Right lobe of liver (tissue), 6 donors: ENCODE results near the gene STC2. TPM values are rescaled to one million over a fixed set of nuclear protein-coding genes. Genes with fewer than 3 reads are reported as not detected.
A peak's percentile ranks its signal among the peaks of the same experiment; 100 is the strongest.

Experiments
- ATAC-seq, 4 donors: fragments of 200-7000 bp; cut with Tn5 transposase; one replicate each; pipeline ENCODE4 v1.9.1; 2020; ENCODE audit warnings: mild to moderate bottlenecking in 4 of 4, moderate library complexity in 4 of 4
- DNase-seq, 3 donors: peaks; one replicate each; pipeline ENCODE4 v3.0.0-alpha.2; 2020
- H3K27ac ChIP-seq, 3 donors: fragments of 200-600 bp; one replicate each; pipeline ENCODE4 v1.8.0; 2022
- H3K27me3 ChIP-seq, 2 donors: fragments of 200-600 bp; one replicate each; pipeline ENCODE4 v1.8.0; 2022
- H3K36me3 ChIP-seq, 4 donors: fragments of 200-600 bp; sonication (generic) in 1 of 4; one replicate each; pipeline versions ENCODE4 v1.5.1 to v1.8.0; 2017 to 2022; ENCODE audit warnings: control low read depth in 1 of 4
- H3K4me1 ChIP-seq, 4 donors: fragments of 200-600 bp; sonication (generic) in 1 of 4; one replicate each; pipeline versions ENCODE4 v1.5.1 to v1.8.0; 2017 to 2022; ENCODE audit warnings: control low read depth in 1 of 4
- H3K4me3 ChIP-seq, 3 donors: fragments of 200-600 bp; one replicate each; pipeline ENCODE4 v1.8.0; 2022
- H3K9me3 ChIP-seq, 4 donors: fragments of 200-600 bp; sonication (generic) in 1 of 4; one replicate each; pipeline versions ENCODE4 v1.5.1 to v1.8.0; 2017 to 2022; ENCODE audit warnings: control low read depth in 1 of 4
- POLR2A ChIP-seq: fragments of 450-650 bp; IDR thresholded peaks from one replicate; pipeline ENCODE4 v1.6.1; 2017; ENCODE audit warnings: antibody characterized with exemption, mild to moderate bottlenecking
- WGBS: methylation state at CpG from one replicate; pipeline ENCODE4 v1.1.6; 2018; ENCODE audit warnings: low coverage, low lambda C conversion rate; ENCODE audit not compliant: insufficient coverage; ENCODE audit errors: missing lambda C conversion rate; 5-methylcytosine and 5-hydroxymethylcytosine counted together
- intact Hi-C, 2 donors: fragments of 100-400 bp; cut with DNase I; formaldehyde crosslinking; loops; one replicate each; pipeline versions ENCODE4 v1.11.2 to v1.14.1; 2022
- total RNA-seq, 6 experiments: library from RNA; depleted of rRNA in 2 of 6; stranded (reverse); fragments of >200 nt in 2 of 6; fragmentation: NEBNext Ultra II Directional in 3 of 6; extraction: Animal tissue kit (Norgen Biotek cat#: 25700) in 3 of 6; gene quantifications; one replicate each; pipeline versions ENCODE4 v1.1.0 to v1.2.4, GENCODE V29; 2016 to 2023
- TF ChIP-seq, protein P1 (sequence below), 4 donors: fragments of 200-600 bp in 3 of 4; fragments of 450-650 bp in 1 of 4; IDR thresholded peaks; one replicate each; pipeline versions ENCODE4 v1.5.1 to v1.8.0; 2016 to 2022; ENCODE audit warnings: antibody characterized with exemption in 4 of 4, mild to moderate bottlenecking in 2 of 4
- donor health status: DM: no; HTN: yes; CAD: no.
- donor health status: DM: no; HTN: no; CAD: no.
- donor health status: DM: no; HTN: no; CAD: no.
- donor health status: DM: no; HTN: yes; CAD: no.
- donor health status: DM: no; HTN: yes; CAD: no.

Gene STC2
- total RNA-seq, 6 experiments from 2014 or later: 0.20 to 18.8 (median 3.4) TPM; not detected in 2

DNA sequence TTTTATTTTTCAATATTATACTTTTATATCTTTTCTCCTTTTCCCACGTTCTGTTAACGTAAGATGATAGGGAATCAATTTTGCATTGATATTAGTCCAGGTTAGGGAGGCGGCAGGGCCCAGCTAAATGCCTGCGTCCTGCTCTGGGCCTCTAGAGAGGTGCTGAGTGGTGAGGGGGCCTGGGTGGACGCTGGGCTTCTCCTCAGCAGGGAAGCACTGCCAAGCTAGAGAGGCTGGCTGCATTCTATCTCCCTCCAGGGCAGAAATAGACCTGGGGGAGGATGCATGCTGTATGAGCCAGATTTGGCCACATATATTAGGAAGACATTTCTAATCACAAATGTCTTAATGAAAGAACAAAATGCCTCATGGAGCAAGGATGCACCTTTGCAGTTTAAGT lies 49.6 kb downstream of the STC2 start:
- no peak for DNase-seq
- 79% methylated on average over 5 of the region's 5 CpGs for WGBS
- no peak for TF ChIP-seq POLR2A
- TF ChIP-seq, protein P1, sequence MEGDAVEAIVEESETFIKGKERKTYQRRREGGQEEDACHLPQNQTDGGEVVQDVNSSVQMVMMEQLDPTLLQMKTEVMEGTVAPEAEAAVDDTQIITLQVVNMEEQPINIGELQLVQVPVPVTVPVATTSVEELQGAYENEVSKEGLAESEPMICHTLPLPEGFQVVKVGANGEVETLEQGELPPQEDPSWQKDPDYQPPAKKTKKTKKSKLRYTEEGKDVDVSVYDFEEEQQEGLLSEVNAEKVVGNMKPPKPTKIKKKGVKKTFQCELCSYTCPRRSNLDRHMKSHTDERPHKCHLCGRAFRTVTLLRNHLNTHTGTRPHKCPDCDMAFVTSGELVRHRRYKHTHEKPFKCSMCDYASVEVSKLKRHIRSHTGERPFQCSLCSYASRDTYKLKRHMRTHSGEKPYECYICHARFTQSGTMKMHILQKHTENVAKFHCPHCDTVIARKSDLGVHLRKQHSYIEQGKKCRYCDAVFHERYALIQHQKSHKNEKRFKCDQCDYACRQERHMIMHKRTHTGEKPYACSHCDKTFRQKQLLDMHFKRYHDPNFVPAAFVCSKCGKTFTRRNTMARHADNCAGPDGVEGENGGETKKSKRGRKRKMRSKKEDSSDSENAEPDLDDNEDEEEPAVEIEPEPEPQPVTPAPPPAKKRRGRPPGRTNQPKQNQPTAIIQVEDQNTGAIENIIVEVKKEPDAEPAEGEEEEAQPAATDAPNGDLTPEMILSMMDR (IDR thresholded peaks at IDR 0.05): no peak

DNA sequence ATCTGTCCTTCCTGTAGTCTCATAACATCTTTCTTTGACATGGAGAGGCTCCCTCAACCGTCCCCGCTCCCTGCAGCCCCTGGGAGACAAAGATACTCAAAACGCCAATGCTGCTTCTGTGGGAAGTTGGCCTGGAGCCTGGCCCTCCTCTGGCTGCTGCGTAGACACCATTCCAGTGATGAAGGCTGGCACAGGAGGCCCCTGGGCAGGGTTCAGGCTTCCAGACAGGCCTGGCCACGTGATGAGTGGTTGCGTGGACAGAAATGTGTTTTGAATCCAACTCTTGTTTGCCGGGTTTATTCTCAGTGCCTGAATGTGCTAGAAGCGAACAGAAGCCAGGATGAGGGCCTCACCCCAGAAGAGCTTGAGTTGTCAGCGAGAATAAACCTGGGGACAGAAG lies 50.0 kb downstream of the STC2 start:
- Histone ChIP-seq H3K4me1 (no peaks in the 10 kb centered on the region), H3K27ac (no peak overlapping the region), H3K9me3 (no peaks in the 10 kb centered on the region), H3K27me3 (peaks cover 0 to 3% of the 10 kb centered on the region in 2 donors), H3K36me3 (no peaks in the 10 kb centered on the region), H3K4me3 (no peak overlapping the region)
- DNase-seq (no peak), ATAC-seq (no peak)
- TF ChIP-seq, protein P1 (IDR thresholded peaks at IDR 0.05): no peak
- no peak for TF ChIP-seq POLR2A
- 62% methylated on average over 7 of the region's 9 CpGs for WGBS
- intact Hi-C loops: no loop called here

More for the DNA sequence above, 49.6 kb downstream of the STC2 start:
- Histone ChIP-seq H3K27me3 (peaks cover 0 to 3% of the 10 kb centered on the region in 2 donors), H3K27ac (no peak overlapping the region), H3K4me3 (no peak overlapping the region), H3K36me3 (no peaks in the 10 kb centered on the region), H3K4me1 (peaks cover 0 to 2% (median 0%) of the 10 kb centered on the region in 4 donors), H3K9me3 (no peaks in the 10 kb centered on the region)
- ATAC-seq: no peak
- intact Hi-C loops: no loop called here

DNA sequence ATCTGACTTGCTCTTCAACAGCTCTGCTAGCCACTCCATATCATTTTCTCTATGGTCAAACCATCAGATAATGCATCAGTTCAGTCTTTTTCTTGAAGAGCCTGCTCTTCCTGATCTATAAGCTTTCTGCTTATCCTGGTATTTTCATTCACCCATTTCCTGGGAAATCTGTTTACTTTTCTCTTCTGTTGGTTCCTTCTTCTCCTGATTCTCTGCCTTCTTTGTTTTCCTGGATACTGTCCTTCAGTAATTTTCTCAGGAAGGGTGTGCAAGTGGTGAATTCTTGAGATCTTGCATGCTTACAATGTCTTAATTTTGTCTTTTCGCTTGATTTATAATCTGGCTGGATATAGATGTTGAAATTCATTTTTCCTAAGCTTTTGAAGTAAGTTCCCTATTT lies 53.4 kb downstream of the STC2 start:
- intact Hi-C loops: no loop called here
- ATAC-seq (no peak), DNase-seq (no peak)
- H3K4me1 ChIP-seq: no peaks in the 10 kb centered on the region
- 64% methylated on average over 1 of the region's 1 CpG for WGBS
- H3K4me3 ChIP-seq: no peak overlapping the region
- TF ChIP-seq POLR2A: no peak
- TF ChIP-seq, protein P1 (IDR thresholded peaks at IDR 0.05): no peak
- no peak overlapping the region for H3K27ac ChIP-seq
- no peaks in the 10 kb centered on the region for H3K9me3 ChIP-seq
- no peaks in the 10 kb centered on the region for H3K36me3 ChIP-seq
- no peaks in the 10 kb centered on the region for H3K27me3 ChIP-seq

DNA sequence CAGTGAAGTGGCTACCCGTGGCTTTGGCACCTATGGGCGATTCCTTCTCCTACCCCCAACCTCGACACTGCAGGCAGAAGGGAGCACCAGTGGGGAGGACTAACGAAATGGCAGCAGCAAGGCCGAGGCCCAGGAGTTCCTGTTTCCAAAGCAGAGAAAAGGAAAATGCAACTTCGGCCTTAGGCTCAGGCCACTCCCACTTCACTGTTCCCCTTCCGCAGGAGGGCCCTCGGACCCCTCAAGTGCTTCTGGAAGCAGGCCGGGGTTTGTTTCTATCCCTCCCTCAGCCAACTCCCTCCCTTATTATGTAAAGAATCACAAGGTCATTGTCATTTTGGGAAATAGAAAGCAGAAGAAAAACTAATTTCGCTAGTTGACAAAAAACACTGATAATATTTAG lies 56.8 kb downstream of the STC2 start:
- H3K27ac ChIP-seq: no peak overlapping the region
- peak; percentile 35 to 76 (median 42) for ATAC-seq
- H3K9me3 ChIP-seq: no peaks in the 10 kb centered on the region
- TF ChIP-seq, protein P1 (IDR thresholded peaks at IDR 0.05): no peak
- TF ChIP-seq POLR2A: no peak
- no peak for DNase-seq
- no peaks in the 10 kb centered on the region for H3K27me3 ChIP-seq
- H3K4me1 ChIP-seq: no peaks in the 10 kb centered on the region
- WGBS: 63% methylated on average over 5 of the region's 10 CpGs
- intact Hi-C loops: no loop called here
- H3K36me3 ChIP-seq: no peaks in the 10 kb centered on the region
- H3K4me3 ChIP-seq: no peak overlapping the region
